IMR-90 (cell line): Measurements from ENCODE around the gene ERC2. TPM values are rescaled to one million over a fixed set of nuclear protein-coding genes. Genes with fewer than 3 reads are reported as not detected.

Experiments
- ATAC-seq: fragments of 200-7000 bp; cut with Tn5 transposase; 2 replicates; pipeline ENCODE4 v1.9.1; 2020; ENCODE audit warnings: low read depth, mild to moderate bottlenecking, moderate library complexity
- BruUV-seq: library from RNA; stranded (reverse); fragments of 400-500 nt; replicated peaks from 2 replicates; lab custom pipeline; 2021; lab: Mats Ljungman, UMichigan
- CTCF ChIA-PET: fragments of 300-600 bp; formaldehyde crosslinking; extraction: SDS; loops from one replicate; lab custom pipeline; 2021; ENCODE audit warnings: antibody characterized with exemption; lab: Yijun Ruan, JAX
- POLR2A ChIA-PET: fragments of 300-600 bp; sonication (Branson Sonifier 250); formaldehyde crosslinking; loops from one replicate; lab custom pipeline; 2022; ENCODE audit warnings: antibody characterized with exemption; ENCODE audit not compliant: unreplicated experiment; lab: Charles Lee
- DNase-seq: peaks from one replicate; pipeline ENCODE4 v3.0.0; 2013
- H2AFZ ChIP-seq: replicated peaks from 2 replicates; pipeline ENCODE3; 2013; ENCODE audit warnings: low read length, mild to moderate bottlenecking; ENCODE audit not compliant: poor library complexity
- H2AK5ac ChIP-seq: 2 replicates; pipeline ENCODE4 v1.6.1; 2013; ENCODE audit warnings: low read depth, low read length, inconsistent platforms
- H2AK9ac ChIP-seq: replicated peaks from 2 replicates; pipeline ENCODE3; 2013; ENCODE audit warnings: mild to moderate bottlenecking, low read depth, low read length, moderate library complexity; ENCODE audit not compliant: poor library complexity
- H2BK120ac ChIP-seq: 2 replicates; pipeline ENCODE4 v1.6.1; 2013; ENCODE audit warnings: low read depth, low read length, inconsistent platforms
- H2BK15ac ChIP-seq: 3 replicates; pipeline ENCODE4 v1.6.1; 2013; ENCODE audit warnings: low read depth, low read length, inconsistent platforms
- H2BK20ac ChIP-seq: 2 replicates; pipeline ENCODE4 v1.6.1; 2013; ENCODE audit warnings: low read depth, mild to moderate bottlenecking, inconsistent platforms, low read length, moderate library complexity
- H2BK5ac ChIP-seq: 2 replicates; pipeline ENCODE4 v1.6.1; 2013; ENCODE audit warnings: mild to moderate bottlenecking, low read depth, low read length, inconsistent platforms; ENCODE audit not compliant: poor library complexity, severe bottlenecking
- H3K14ac ChIP-seq: replicated peaks from 2 replicates; pipeline ENCODE4 v1.6.1; 2013; ENCODE audit warnings: low read depth, low read length, inconsistent platforms
- H3K18ac ChIP-seq: 2 replicates; pipeline ENCODE4 v1.6.1; 2013; ENCODE audit warnings: low read depth, low read length, control low read depth
- H3K23ac ChIP-seq: 2 replicates; pipeline ENCODE4 v1.6.1; 2013; ENCODE audit warnings: low read depth, low read length, inconsistent platforms
- H3K27ac ChIP-seq: 2 replicates; pipeline ENCODE4 v1.5.1; 2013; ENCODE audit warnings: mild to moderate bottlenecking, control low read depth, low read length; ENCODE audit not compliant: insufficient read depth
- H3K27me3 ChIP-seq: 2 replicates; pipeline ENCODE4 v1.6.1; 2013; ENCODE audit warnings: low read length; ENCODE audit not compliant: control insufficient read depth, insufficient read depth
- H3K36me3 ChIP-seq: 2 replicates; pipeline ENCODE4 v1.6.1; 2013; ENCODE audit warnings: low read length, mixed read lengths; ENCODE audit not compliant: control insufficient read depth, insufficient read depth
- H3K4ac ChIP-seq: 2 replicates; pipeline ENCODE4 v1.6.1; 2013; ENCODE audit warnings: low read depth, low read length, inconsistent platforms
- H3K4me1 ChIP-seq: 2 replicates; pipeline ENCODE4 v1.6.1; 2013; ENCODE audit warnings: low read length, mixed read lengths; ENCODE audit not compliant: control insufficient read depth, insufficient read depth
- H3K4me2 ChIP-seq: 2 replicates; pipeline ENCODE4 v1.6.1; 2013; ENCODE audit warnings: low read depth, mild to moderate bottlenecking, control low read depth, low read length, moderate library complexity
- H3K4me3 ChIP-seq: 2 replicates; pipeline ENCODE4 v1.5.1; 2013; ENCODE audit warnings: low read depth, mild to moderate bottlenecking, control low read depth, low read length, moderate library complexity; ENCODE audit not compliant: insufficient read depth
- H3K56ac ChIP-seq: 2 replicates; pipeline ENCODE4 v1.6.1; 2013; ENCODE audit warnings: low read length, inconsistent platforms; ENCODE audit not compliant: insufficient read depth; ENCODE audit errors: extremely low read depth
- H3K79me1 ChIP-seq, 2 experiments: 2 replicates each; pipeline ENCODE4 v1.6.1; 2013; ENCODE audit warnings: low read length in 2 of 2, inconsistent platforms in 1 of 2, low read depth in 1 of 2
- H3K9ac ChIP-seq: 2 replicates; pipeline ENCODE4 v1.6.1; 2013; ENCODE audit warnings: low read depth, low read length, control low read depth
- H3K9me1 ChIP-seq: 2 replicates; pipeline ENCODE4 v1.6.1; 2013; ENCODE audit warnings: low read length, inconsistent platforms; ENCODE audit not compliant: insufficient read depth
- H3K9me3 ChIP-seq: 2 replicates; pipeline ENCODE4 v1.6.1; 2013; ENCODE audit warnings: low read length; ENCODE audit not compliant: control insufficient read depth, insufficient read depth
- H4K20me1 ChIP-seq: 2 replicates; pipeline ENCODE4 v1.6.1; 2013; ENCODE audit warnings: low read length, inconsistent platforms; ENCODE audit not compliant: insufficient read depth
- H4K5ac ChIP-seq: 2 replicates; pipeline ENCODE4 v1.6.1; 2013; ENCODE audit warnings: mild to moderate bottlenecking, low read depth, low read length, control low read depth
- H4K8ac ChIP-seq, 2 experiments: 2 replicates each; pipeline ENCODE4 v1.6.1; 2013; ENCODE audit warnings: low read depth in 2 of 2, low read length in 2 of 2, control low read depth in 1 of 2, inconsistent platforms in 1 of 2
- H4K91ac ChIP-seq: 2 replicates; pipeline ENCODE4 v1.6.1; 2013; ENCODE audit warnings: low read depth, low read length, inconsistent platforms; ENCODE audit not compliant: insufficient read depth
- BHLHE40 ChIP-seq: fragments of 150-350 bp; IDR thresholded peaks from 2 replicates; pipeline ENCODE4 v1.6.1; 2016; ENCODE audit warnings: mild to moderate bottlenecking, low read depth, low read length
- CHD1 ChIP-seq: IDR thresholded peaks from 2 replicates; pipeline ENCODE4 v1.6.1; 2012; ENCODE audit warnings: low read depth, low read length, improper control_type of control experiment
- MXI1 ChIP-seq: IDR thresholded peaks from 2 replicates; pipeline ENCODE4 v1.6.1; 2012; ENCODE audit warnings: low read depth, mild to moderate bottlenecking, low read length, moderate library complexity, borderline replicate concordance
- NFE2L2 ChIP-seq: fragments of 150-350 bp; IDR thresholded peaks from 2 replicates; pipeline ENCODE4 v1.6.1; 2016; ENCODE audit warnings: low read depth, mild to moderate bottlenecking, low read length
- RCOR1 ChIP-seq: IDR thresholded peaks from 2 replicates; pipeline ENCODE4 v1.6.1; 2012; ENCODE audit warnings: mild to moderate bottlenecking, low read length, improper control_type of control experiment; ENCODE audit not compliant: insufficient replicate concordance
- WGBS, 2 experiments: methylation state at CpG; one replicate each; pipeline versions ENCODE4 v1.1.5 to v1.1.7; 2013; ENCODE audit warnings: missing lambda C conversion rate in 2 of 2; ENCODE audit not compliant: insufficient read length in 1 of 2; ENCODE audit errors: extremely low coverage in 2 of 2; 5-methylcytosine and 5-hydroxymethylcytosine counted together
- dilution Hi-C: fragments of 300-500 bp; cut with HindIII; formaldehyde crosslinking; loops from one replicate; pipeline ENCODE4 v1.14.3; 2018; ENCODE audit warnings: low sequenced_read_pairs; ENCODE audit not compliant: unreplicated experiment
- in situ Hi-C: fragments of 300-500 bp; cut with MboI; formaldehyde crosslinking; loops from 3 replicates; pipeline ENCODE4 v1.14.3; 2019; ENCODE audit warnings: low sequenced_read_pairs, inconsistent platforms, mixed read lengths
- intact Hi-C: fragments of 100-400 bp; cut with micrococcal nuclease; formaldehyde crosslinking; loops from 2 replicates; pipeline ENCODE4 v1.10.0; 2022
- polyA plus RNA-seq, 3 experiments: library from polyadenylated mRNA; depleted of rRNA; stranded (reverse); fragments of >200 nt; gene quantifications; 2 replicates each; pipeline ENCODE4 v1.2.3, GENCODE V29; 2012; ENCODE audit warnings: low replicate concordance in 1 of 3
- total RNA-seq: library from RNA; depleted of rRNA; stranded (reverse); fragments of >200 nt; gene quantifications from 2 replicates; pipeline ENCODE4 v1.2.3, GENCODE V29; 2012

Gene ERC2
- total and polyA plus RNA-seq, 2 of the 4 experiments (the other 2 are of a cell fraction): 0.17 to 0.18 TPM

DNA sequence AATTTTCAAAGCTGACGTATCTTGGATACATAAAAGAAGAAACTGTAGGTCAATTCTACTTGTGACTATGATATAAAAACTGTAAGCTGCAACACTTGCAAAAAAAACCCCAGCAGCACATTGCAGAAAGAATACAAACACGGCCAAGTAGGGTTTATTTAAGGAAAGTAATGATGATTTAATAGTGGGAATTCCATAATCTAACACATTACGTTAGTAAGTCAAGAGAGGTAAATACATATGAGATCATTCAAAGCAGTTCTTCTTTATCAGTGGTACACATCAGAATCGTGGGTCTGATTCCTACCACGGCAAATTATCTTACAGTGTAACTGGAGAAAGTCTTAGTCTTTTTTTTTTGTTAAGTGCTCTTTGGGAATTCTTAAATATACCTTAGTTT, 688.7 kb downstream of the ERC2 start:
- Histone ChIP-seq H3K36me3 (no peaks in the 10 kb centered on the region), H2BK15ac (no peak overlapping the region), H3K23ac (no peak overlapping the region), H4K5ac (no peak overlapping the region), H2BK120ac (no peak overlapping the region), H3K4me1 (no peaks in the 10 kb centered on the region), H3K4me3 (no peak overlapping the region), H3K18ac (no peak overlapping the region), H2AK5ac (no peak overlapping the region), H2BK20ac (no peak overlapping the region), H3K79me1 (no peaks in the 10 kb centered on the region), H2BK5ac (no peak overlapping the region), H3K14ac (no peak overlapping the region), H3K9me3 (no peaks in the 10 kb centered on the region), H4K20me1 (no peaks in the 10 kb centered on the region), H3K27me3 (peaks cover 8% of the 10 kb centered on the region), H3K9me1 (no peaks in the 10 kb centered on the region), H3K4ac (no peak overlapping the region), H3K9ac (no peak overlapping the region), H3K56ac (no peak overlapping the region), H2AK9ac (no peak overlapping the region), H4K91ac (no peak overlapping the region), H4K8ac (no peak overlapping the region), H3K4me2 (no peak overlapping the region), H3K27ac (no peak overlapping the region), H2AFZ (no peak overlapping the region)
- BruUV-seq: no TSS peak
- ChIA-PET CTCF (interaction anchor here (0.6 kb wide), 1 partner anchor 44 kb away, joined by 3 read pairs; no protein-coding TSS in a partner anchor), POLR2A (interaction anchor here (0.5 kb wide), 1 partner anchor 17 kb away, joined by 5 read pairs; no protein-coding TSS in a partner anchor)
- WGBS, 2 experiments: no CpG with 5 or more reads among the region's 5 CpGs
- TF ChIP-seq CHD1 (no peak), NFE2L2 (no peak), BHLHE40 (no peak), MXI1 (no peak), RCOR1 (no peak)
- dilution Hi-C loops (no loop called here), in situ Hi-C loops (no loop called here), intact Hi-C loops (no loop called here)
- no peak for ATAC-seq
- no peak for DNase-seq
